GM12878 (cell line): ENCODE data around the gene HNRNPA1. TPM values are rescaled to one million over a fixed set of nuclear protein-coding genes. Genes with fewer than 3 reads are reported as not detected.

ENCODE experiments used
- PML ChIP-seq: IDR thresholded peaks from 2 replicates; pipeline ENCODE4 v1.6.1; 2012; ENCODE audit warnings: low read length, inconsistent platforms
- SMAD1 ChIP-seq: fragments of 450-650 bp; IDR thresholded peaks from 2 replicates; pipeline ENCODE4 v1.6.1; 2018; ENCODE audit warnings: mild to moderate bottlenecking, low read depth; ENCODE audit not compliant: partially characterized antibody
- TCF3 ChIP-seq: IDR thresholded peaks from 2 replicates; pipeline ENCODE4 v1.6.1; 2012; ENCODE audit warnings: low read depth, mild to moderate bottlenecking, low read length, borderline replicate concordance; ENCODE audit not compliant: insufficient read depth
- ZNF207 ChIP-seq: fragments of 450-650 bp; IDR thresholded peaks from 2 replicates; pipeline ENCODE4 v1.6.1; 2014; ENCODE audit warnings: antibody characterized with exemption, mild to moderate bottlenecking, borderline replicate concordance
- ZSCAN29 ChIP-seq: fragments of 450-650 bp; IDR thresholded peaks from 2 replicates; pipeline ENCODE4 v1.6.1; 2017; ENCODE audit warnings: mild to moderate bottlenecking, moderate library complexity
- polyA plus RNA-seq, 11 experiments: library from polyadenylated mRNA; depleted of rRNA in 4 of 11; unstranded in 6 of 11; stranded (reverse) in 5 of 11; fragments of >200 nt; fragmentation: Nextera tagmentation in 4 of 11; fragmentation: Illumina TruSeq in 1 of 11; extraction: Ambion mirVana in 4 of 11; extraction: Trizol in 1 of 11; gene quantifications; 1 replicate in 1 of 11; 2 replicates in 10 of 11; pipeline versions ENCODE4 v1.2.1 to v1.2.3, GENCODE V29; 2011 to 2016; ENCODE audit warnings: inconsistent platforms in 2 of 11, missing spikeins in 2 of 11, low read depth in 1 of 11
- total RNA-seq, 4 experiments: library from RNA; depleted of rRNA in 3 of 4; stranded (reverse); fragments of >200 nt in 3 of 4; fragmentation: Illumina TruSeq in 1 of 4; extraction: Trizol in 1 of 4; gene quantifications; 2 replicates each; pipeline versions ENCODE4 v1.2.1 to v1.2.3, GENCODE V29; 2013 to 2021
- TF ChIP-seq, protein P1 (sequence below): fragments of 450-650 bp; IDR thresholded peaks from 2 replicates; pipeline ENCODE4 v1.6.1; 2017; ENCODE audit warnings: mild to moderate bottlenecking, moderate library complexity
- TF ChIP-seq, protein P2 (sequence below): fragments of 150-350 bp; IDR thresholded peaks from 2 replicates; pipeline ENCODE4 v1.6.1; 2014; ENCODE audit warnings: mild to moderate bottlenecking, low read depth, low read length

The HNRNPA1 gene
- total and polyA plus RNA-seq, 10 of the 15 experiments (the other 5 are each of a cell fraction or from before 2014, with no cell fraction given): 630 to 2,342 (median 1,407) TPM

DNA sequence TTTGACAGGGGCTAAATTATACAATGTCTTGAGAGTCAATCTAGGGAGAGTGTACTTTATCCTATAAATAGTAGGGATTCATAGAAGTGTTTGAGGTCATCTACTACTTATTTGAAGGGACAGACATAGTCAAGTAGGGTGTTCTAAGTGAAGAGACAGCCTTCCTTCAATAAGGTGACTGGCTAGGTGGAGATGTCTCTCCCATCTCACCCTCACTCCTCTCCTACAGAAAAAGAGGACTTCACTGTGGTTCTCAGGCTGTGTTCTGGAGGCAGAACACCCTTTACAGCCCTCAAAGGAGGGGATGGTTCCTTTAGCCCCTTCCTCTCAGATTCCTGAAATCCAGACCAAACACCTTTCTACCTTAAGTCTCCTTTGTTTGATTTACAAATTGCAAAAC is 23.1 kb downstream of the HNRNPA1 start (continued):
- TF ChIP-seq TCF3 (no peak), ZSCAN29 (no peak), PML (no peak), ZNF207 (no peak), SMAD1 (no peak)
- TF ChIP-seq, protein P1, sequence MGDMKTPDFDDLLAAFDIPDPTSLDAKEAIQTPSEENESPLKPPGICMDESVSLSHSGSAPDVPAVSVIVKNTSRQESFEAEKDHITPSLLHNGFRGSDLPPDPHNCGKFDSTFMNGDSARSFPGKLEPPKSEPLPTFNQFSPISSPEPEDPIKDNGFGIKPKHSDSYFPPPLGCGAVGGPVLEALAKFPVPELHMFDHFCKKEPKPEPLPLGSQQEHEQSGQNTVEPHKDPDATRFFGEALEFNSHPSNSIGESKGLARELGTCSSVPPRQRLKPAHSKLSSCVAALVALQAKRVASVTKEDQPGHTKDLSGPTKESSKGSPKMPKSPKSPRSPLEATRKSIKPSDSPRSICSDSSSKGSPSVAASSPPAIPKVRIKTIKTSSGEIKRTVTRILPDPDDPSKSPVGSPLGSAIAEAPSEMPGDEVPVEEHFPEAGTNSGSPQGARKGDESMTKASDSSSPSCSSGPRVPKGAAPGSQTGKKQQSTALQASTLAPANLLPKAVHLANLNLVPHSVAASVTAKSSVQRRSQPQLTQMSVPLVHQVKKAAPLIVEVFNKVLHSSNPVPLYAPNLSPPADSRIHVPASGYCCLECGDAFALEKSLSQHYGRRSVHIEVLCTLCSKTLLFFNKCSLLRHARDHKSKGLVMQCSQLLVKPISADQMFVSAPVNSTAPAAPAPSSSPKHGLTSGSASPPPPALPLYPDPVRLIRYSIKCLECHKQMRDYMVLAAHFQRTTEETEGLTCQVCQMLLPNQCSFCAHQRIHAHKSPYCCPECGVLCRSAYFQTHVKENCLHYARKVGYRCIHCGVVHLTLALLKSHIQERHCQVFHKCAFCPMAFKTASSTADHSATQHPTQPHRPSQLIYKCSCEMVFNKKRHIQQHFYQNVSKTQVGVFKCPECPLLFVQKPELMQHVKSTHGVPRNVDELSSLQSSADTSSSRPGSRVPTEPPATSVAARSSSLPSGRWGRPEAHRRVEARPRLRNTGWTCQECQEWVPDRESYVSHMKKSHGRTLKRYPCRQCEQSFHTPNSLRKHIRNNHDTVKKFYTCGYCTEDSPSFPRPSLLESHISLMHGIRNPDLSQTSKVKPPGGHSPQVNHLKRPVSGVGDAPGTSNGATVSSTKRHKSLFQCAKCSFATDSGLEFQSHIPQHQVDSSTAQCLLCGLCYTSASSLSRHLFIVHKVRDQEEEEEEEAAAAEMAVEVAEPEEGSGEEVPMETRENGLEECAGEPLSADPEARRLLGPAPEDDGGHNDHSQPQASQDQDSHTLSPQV: no peak
- TF ChIP-seq, protein P2, sequence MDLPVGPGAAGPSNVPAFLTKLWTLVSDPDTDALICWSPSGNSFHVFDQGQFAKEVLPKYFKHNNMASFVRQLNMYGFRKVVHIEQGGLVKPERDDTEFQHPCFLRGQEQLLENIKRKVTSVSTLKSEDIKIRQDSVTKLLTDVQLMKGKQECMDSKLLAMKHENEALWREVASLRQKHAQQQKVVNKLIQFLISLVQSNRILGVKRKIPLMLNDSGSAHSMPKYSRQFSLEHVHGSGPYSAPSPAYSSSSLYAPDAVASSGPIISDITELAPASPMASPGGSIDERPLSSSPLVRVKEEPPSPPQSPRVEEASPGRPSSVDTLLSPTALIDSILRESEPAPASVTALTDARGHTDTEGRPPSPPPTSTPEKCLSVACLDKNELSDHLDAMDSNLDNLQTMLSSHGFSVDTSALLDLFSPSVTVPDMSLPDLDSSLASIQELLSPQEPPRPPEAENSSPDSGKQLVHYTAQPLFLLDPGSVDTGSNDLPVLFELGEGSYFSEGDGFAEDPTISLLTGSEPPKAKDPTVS: no peak
